Measurements from ENCODE around the gene HSPG2. TPM values are rescaled to one million over a fixed set of nuclear protein-coding genes. Genes with fewer than 3 reads are reported as not detected.

HSPG2 gene
- total RNA-seq, 1 donor: 166 TPM

- H3K4me3 ChIP-seq (ENCODE audit: low read depth, low read length): no peak overlapping the region
- no peak for TF ChIP-seq CTCF (IDR thresholded peaks at IDR 0.05; ENCODE audit: insufficient read depth, low read depth, low read length)
- DNase-seq (ENCODE audit: low read depth): peak; percentile 59
These were observed 22.1 kb downstream of the HSPG2 start for GRCh38 chr1:21914880-21915640.

- no peak for DNase-seq (ENCODE audit: low read depth)
- H3K4me3 ChIP-seq (ENCODE audit: low read depth, low read length): no peak overlapping the region
- no peak for TF ChIP-seq CTCF (IDR thresholded peaks at IDR 0.05; ENCODE audit: insufficient read depth, low read depth, low read length)
These were observed 22.7 kb downstream of the HSPG2 start for GRCh38 chr1:21914450-21914849.

- no peak for TF ChIP-seq CTCF (IDR thresholded peaks at IDR 0.05; ENCODE audit: insufficient read depth, low read depth, low read length)
- DNase-seq (ENCODE audit: low read depth): no peak
- no peak overlapping the region for H3K4me3 ChIP-seq (ENCODE audit: low read depth, low read length)
These were observed 23.3 kb downstream of the HSPG2 start for GRCh38 chr1:21913763-21914162.

- DNase-seq (ENCODE audit: low read depth): no peak
- no peak for TF ChIP-seq CTCF (IDR thresholded peaks at IDR 0.05; ENCODE audit: insufficient read depth, low read depth, low read length)
- no peak overlapping the region for H3K4me3 ChIP-seq (ENCODE audit: low read depth, low read length)
These were observed 23.9 kb downstream of the HSPG2 start for GRCh38 chr1:21913258-21913657.

GRCh38 chr1:21912038-21912758 is 24.9 kb downstream of the HSPG2 start:
- no peak for DNase-seq (ENCODE audit: low read depth)
- no peak for TF ChIP-seq CTCF (IDR thresholded peaks at IDR 0.05; ENCODE audit: insufficient read depth, low read depth, low read length)
- no peak overlapping the region for H3K4me3 ChIP-seq (ENCODE audit: low read depth, low read length)

- H3K4me3 ChIP-seq (ENCODE audit: low read depth, low read length): no peak overlapping the region
- DNase-seq (ENCODE audit: low read depth): no peak
- TF ChIP-seq CTCF (IDR thresholded peaks at IDR 0.05; ENCODE audit: insufficient read depth, low read depth, low read length): no peak
These were observed 25.7 kb downstream of the HSPG2 start for GRCh38 chr1:21911205-21912001.

Data from fibroblast of villous mesenchyme (primary cell).